HEK293 (cell line): ENCODE measurements around the gene ARSH.

ENCODE experiments used
- CTCF ChIA-PET: fragments of 350-600 bp; formaldehyde crosslinking; extraction: SDS; loops from one replicate; lab custom pipeline; 2021; ENCODE audit warnings: antibody characterized with exemption; lab: Yijun Ruan, JAX
- POLR2A ChIA-PET: fragments of 300-600 bp; formaldehyde crosslinking; extraction: SDS; loops from one replicate; lab custom pipeline; 2020; ENCODE audit warnings: antibody characterized with exemption, inconsistent platforms; lab: Yijun Ruan, JAX
- H3K27ac ChIP-seq: fragments of 200-500 bp; sonication (Bioruptor generic); 2 replicates; pipeline ENCODE4 v1.5.1; 2014; ENCODE audit warnings: low read depth, low read length, control low read depth, inconsistent platforms; ENCODE audit errors: extremely low read depth
- H3K36me3 ChIP-seq, 2 experiments: fragments of 200-500 bp in 1 of 2; sonication (Bioruptor generic) in 1 of 2; 1 replicate in 1 of 2; 2 replicates in 1 of 2; pipeline ENCODE4 v1.5.1; 2014 to 2017; ENCODE audit warnings: inconsistent platforms in 2 of 2, low read length in 2 of 2; ENCODE audit not compliant: control insufficient read depth in 2 of 2, insufficient read depth in 1 of 2
- H3K4me1 ChIP-seq: fragments of 200-500 bp; sonication (Bioruptor generic); 2 replicates; pipeline ENCODE4 v1.5.1; 2014; ENCODE audit warnings: mild to moderate bottlenecking, low read length, inconsistent platforms; ENCODE audit not compliant: control insufficient read depth, insufficient read depth
- H3K4me3 ChIP-seq: 2 replicates; pipeline ENCODE4 v1.5.1; 2011; ENCODE audit warnings: low read depth, mild to moderate bottlenecking, control low read depth, low read length, moderate library complexity
- H3K9me3 ChIP-seq: fragments of 200-500 bp; sonication (Bioruptor generic); 2 replicates; pipeline ENCODE4 v1.5.1; 2014; ENCODE audit warnings: low read depth, low read length, inconsistent platforms; ENCODE audit not compliant: control insufficient read depth, insufficient read depth
- BCL6B ChIP-seq: fragments of 450-650 bp; formaldehyde crosslinking; IDR thresholded peaks from 2 replicates; pipeline ENCODE4 v1.5.1; 2017; ENCODE audit warnings: missing biosample characterization, missing genetic modification characterization
- EGR2 ChIP-seq: fragments of 450-650 bp; formaldehyde crosslinking; IDR thresholded peaks from 2 replicates; pipeline ENCODE4 v1.5.1; 2016; ENCODE audit warnings: low read depth, missing biosample characterization, missing genetic modification characterization
- HOXD13 ChIP-seq: sonication (generic); formaldehyde crosslinking; IDR thresholded peaks from 2 replicates; pipeline ENCODE4 v1.8.0; 2022; ENCODE audit warnings: missing genetic modification reagents, borderline replicate concordance
- KLF7 ChIP-seq: fragments of 450-650 bp; formaldehyde crosslinking; IDR thresholded peaks from 2 replicates; pipeline ENCODE4 v1.5.1; 2016; ENCODE audit warnings: missing biosample characterization, missing genetic modification characterization, borderline replicate concordance
- REPIN1 ChIP-seq: fragments of 450-650 bp; formaldehyde crosslinking; IDR thresholded peaks from 2 replicates; pipeline ENCODE4 v1.5.1; 2017; ENCODE audit warnings: missing biosample characterization, missing genetic modification characterization, low read depth
- SCRT2 ChIP-seq: fragments of 450-650 bp; formaldehyde crosslinking; IDR thresholded peaks from 2 replicates; pipeline ENCODE4 v1.5.1; 2016; ENCODE audit warnings: missing biosample characterization, missing genetic modification characterization
- SETDB1 ChIP-seq: IDR thresholded peaks from one replicate; pipeline ENCODE4 v1.6.1; 2017; ENCODE audit warnings: mild to moderate bottlenecking, low read length, moderate library complexity, mixed read lengths; ENCODE audit not compliant: insufficient read length
- SP3 ChIP-seq: fragments of 450-650 bp; formaldehyde crosslinking; IDR thresholded peaks from 2 replicates; pipeline ENCODE4 v1.5.1; 2016; ENCODE audit warnings: missing biosample characterization, missing genetic modification characterization
- ZBTB21 ChIP-seq: fragments of 450-650 bp; formaldehyde crosslinking; IDR thresholded peaks from 2 replicates; pipeline ENCODE4 v1.5.1; 2017; ENCODE audit warnings: missing biosample characterization, missing genetic modification characterization
- ZFP37 ChIP-seq: fragments of 450-650 bp; formaldehyde crosslinking; IDR thresholded peaks from 2 replicates; pipeline ENCODE4 v1.5.1; 2016; ENCODE audit warnings: missing biosample characterization, missing genetic modification characterization
- ZNF133 ChIP-seq: fragments of 450-650 bp; formaldehyde crosslinking; IDR thresholded peaks from 2 replicates; pipeline ENCODE4 v1.5.1; 2016; ENCODE audit warnings: missing biosample characterization, missing genetic modification characterization
- ZNF138 ChIP-seq: fragments of 450-650 bp; formaldehyde crosslinking; IDR thresholded peaks from 2 replicates; pipeline ENCODE4 v1.5.1; 2016; ENCODE audit warnings: missing biosample characterization, missing genetic modification characterization, borderline replicate concordance
- ZNF175 ChIP-seq: fragments of 450-650 bp; formaldehyde crosslinking; IDR thresholded peaks from 2 replicates; pipeline ENCODE4 v1.5.1; 2016; ENCODE audit warnings: missing biosample characterization, missing genetic modification characterization
- ZNF184 ChIP-seq: fragments of 450-650 bp; IDR thresholded peaks from 2 replicates; pipeline ENCODE4 v1.5.1; 2018; ENCODE audit warnings: missing biosample characterization, mild to moderate bottlenecking, missing genetic modification characterization
- ZNF202 ChIP-seq: fragments of 450-650 bp; formaldehyde crosslinking; IDR thresholded peaks from 2 replicates; pipeline ENCODE4 v1.5.1; 2016; ENCODE audit warnings: missing biosample characterization, missing genetic modification characterization, borderline replicate concordance
- ZNF239 ChIP-seq: fragments of 450-650 bp; formaldehyde crosslinking; IDR thresholded peaks from 2 replicates; pipeline ENCODE4 v1.5.1; 2016; ENCODE audit warnings: missing biosample characterization, missing genetic modification characterization
- ZNF292 ChIP-seq: fragments of 450-650 bp; formaldehyde crosslinking; IDR thresholded peaks from 2 replicates; pipeline ENCODE4 v1.5.1; 2016; ENCODE audit warnings: low read depth, missing biosample characterization, missing genetic modification characterization, borderline replicate concordance
- ZNF37A ChIP-seq: fragments of 450-650 bp; IDR thresholded peaks from 2 replicates; pipeline ENCODE4 v1.5.1; 2018; ENCODE audit warnings: missing biosample characterization, missing genetic modification characterization
- ZNF423 ChIP-seq: fragments of 450-650 bp; formaldehyde crosslinking; IDR thresholded peaks from 2 replicates; pipeline ENCODE4 v1.5.1; 2016; ENCODE audit warnings: missing biosample characterization, missing genetic modification characterization
- ZNF514 ChIP-seq: fragments of 450-650 bp; formaldehyde crosslinking; IDR thresholded peaks from 2 replicates; pipeline ENCODE4 v1.5.1; 2016; ENCODE audit warnings: missing biosample characterization, missing genetic modification characterization
- ZNF548 ChIP-seq: fragments of 450-650 bp; formaldehyde crosslinking; IDR thresholded peaks from 2 replicates; pipeline ENCODE4 v1.5.1; 2016; ENCODE audit warnings: missing biosample characterization, missing genetic modification characterization
- ZNF626 ChIP-seq: fragments of 450-650 bp; sonication (Bioruptor Pico); formaldehyde crosslinking; IDR thresholded peaks from 2 replicates; pipeline ENCODE4 v1.5.1; 2018; ENCODE audit warnings: missing biosample characterization, missing genetic modification characterization, inconsistent platforms
- ZNF629 ChIP-seq: fragments of 450-650 bp; formaldehyde crosslinking; IDR thresholded peaks from 2 replicates; pipeline ENCODE4 v1.5.1; 2017; ENCODE audit warnings: missing biosample characterization, missing genetic modification characterization
- ZNF670 ChIP-seq: fragments of 450-650 bp; formaldehyde crosslinking; IDR thresholded peaks from 2 replicates; pipeline ENCODE4 v1.5.1; 2016; ENCODE audit warnings: missing biosample characterization, missing genetic modification characterization, low read depth
- ZNF677 ChIP-seq: fragments of 450-650 bp; IDR thresholded peaks from 2 replicates; pipeline ENCODE4 v1.5.0; 2018; ENCODE audit warnings: missing biosample characterization, mild to moderate bottlenecking, missing genetic modification characterization, moderate library complexity
- ZNF701 ChIP-seq: fragments of 450-650 bp; formaldehyde crosslinking; IDR thresholded peaks from 2 replicates; pipeline ENCODE4 v1.5.1; 2016; ENCODE audit warnings: missing biosample characterization, missing genetic modification characterization
- ZNF76 ChIP-seq: fragments of 450-650 bp; formaldehyde crosslinking; IDR thresholded peaks from 2 replicates; pipeline ENCODE4; 2016; ENCODE audit warnings: low read depth, missing biosample characterization, missing genetic modification characterization, borderline replicate concordance
- ZNF776 ChIP-seq: fragments of 450-650 bp; formaldehyde crosslinking; IDR thresholded peaks from 2 replicates; pipeline ENCODE4 v1.5.0; 2017; ENCODE audit warnings: missing biosample characterization, missing genetic modification characterization, borderline replicate concordance
- ZNF843 ChIP-seq: fragments of 450-650 bp; formaldehyde crosslinking; IDR thresholded peaks from 2 replicates; pipeline ENCODE4 v1.5.1; 2016; ENCODE audit warnings: missing biosample characterization, missing genetic modification characterization
- ZSCAN23 ChIP-seq: fragments of 450-650 bp; formaldehyde crosslinking; IDR thresholded peaks from 2 replicates; pipeline ENCODE4 v1.5.1; 2016; ENCODE audit warnings: missing biosample characterization, missing genetic modification characterization
- TF ChIP-seq, protein P1 (sequence below): fragments of 450-650 bp; formaldehyde crosslinking; IDR thresholded peaks from 2 replicates; pipeline ENCODE4 v1.5.1; 2016; ENCODE audit warnings: missing biosample characterization, missing genetic modification characterization
- TF ChIP-seq, protein P2 (sequence below): fragments of 450-650 bp; IDR thresholded peaks from 2 replicates; pipeline ENCODE4 v1.5.1; 2018; ENCODE audit warnings: missing biosample characterization, mild to moderate bottlenecking, missing genetic modification characterization

ARSH gene

GRCh38 chrX:3029129-3029528 is 22.8 kb downstream of the ARSH start:
- POLR2A ChIA-PET, result no interaction called here
- H3K4me1 ChIP-seq, result no peaks in the 10 kb centered on the region
- H3K4me3 ChIP-seq, result no peak overlapping the region
- TF ChIP-seq ZNF202, result no peak
- no peak for TF ChIP-seq ZNF292 (tag by site-specific recombination)
- no peak for TF ChIP-seq ZNF37A
- TF ChIP-seq ZNF626 (tag by site-specific recombination), result no peak
- no peak for TF ChIP-seq ZNF843 (tag by site-specific recombination)
- TF ChIP-seq ZNF423 (tag by site-specific recombination), result no peak
- TF ChIP-seq SP3 (tag by site-specific recombination), result no peak
- no peak for TF ChIP-seq ZNF239 (tag by site-specific recombination)
- TF ChIP-seq ZNF175 (tag by site-specific recombination), result no peak
- TF ChIP-seq ZNF133 (tag by site-specific recombination), result no peak
- no peak for TF ChIP-seq KLF7 (tag by site-specific recombination)
- TF ChIP-seq, protein P1, sequence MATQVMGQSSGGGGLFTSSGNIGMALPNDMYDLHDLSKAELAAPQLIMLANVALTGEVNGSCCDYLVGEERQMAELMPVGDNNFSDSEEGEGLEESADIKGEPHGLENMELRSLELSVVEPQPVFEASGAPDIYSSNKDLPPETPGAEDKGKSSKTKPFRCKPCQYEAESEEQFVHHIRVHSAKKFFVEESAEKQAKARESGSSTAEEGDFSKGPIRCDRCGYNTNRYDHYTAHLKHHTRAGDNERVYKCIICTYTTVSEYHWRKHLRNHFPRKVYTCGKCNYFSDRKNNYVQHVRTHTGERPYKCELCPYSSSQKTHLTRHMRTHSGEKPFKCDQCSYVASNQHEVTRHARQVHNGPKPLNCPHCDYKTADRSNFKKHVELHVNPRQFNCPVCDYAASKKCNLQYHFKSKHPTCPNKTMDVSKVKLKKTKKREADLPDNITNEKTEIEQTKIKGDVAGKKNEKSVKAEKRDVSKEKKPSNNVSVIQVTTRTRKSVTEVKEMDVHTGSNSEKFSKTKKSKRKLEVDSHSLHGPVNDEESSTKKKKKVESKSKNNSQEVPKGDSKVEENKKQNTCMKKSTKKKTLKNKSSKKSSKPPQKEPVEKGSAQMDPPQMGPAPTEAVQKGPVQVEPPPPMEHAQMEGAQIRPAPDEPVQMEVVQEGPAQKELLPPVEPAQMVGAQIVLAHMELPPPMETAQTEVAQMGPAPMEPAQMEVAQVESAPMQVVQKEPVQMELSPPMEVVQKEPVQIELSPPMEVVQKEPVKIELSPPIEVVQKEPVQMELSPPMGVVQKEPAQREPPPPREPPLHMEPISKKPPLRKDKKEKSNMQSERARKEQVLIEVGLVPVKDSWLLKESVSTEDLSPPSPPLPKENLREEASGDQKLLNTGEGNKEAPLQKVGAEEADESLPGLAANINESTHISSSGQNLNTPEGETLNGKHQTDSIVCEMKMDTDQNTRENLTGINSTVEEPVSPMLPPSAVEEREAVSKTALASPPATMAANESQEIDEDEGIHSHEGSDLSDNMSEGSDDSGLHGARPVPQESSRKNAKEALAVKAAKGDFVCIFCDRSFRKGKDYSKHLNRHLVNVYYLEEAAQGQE, result no peak
- TF ChIP-seq HOXD13 (CRISPR knock-in tag), result no peak
- TF ChIP-seq ZNF548 (tag by site-specific recombination), result no peak
- no peak for TF ChIP-seq ZBTB21
- no peak for TF ChIP-seq ZNF76 (tag by site-specific recombination)
- no peak for TF ChIP-seq SETDB1
- TF ChIP-seq ZNF701 (tag by site-specific recombination), result no peak
- CTCF ChIA-PET, result no interaction called here
- H3K27ac ChIP-seq, result no peak overlapping the region
- no peaks in the 10 kb centered on the region for H3K9me3 ChIP-seq
- H3K36me3 ChIP-seq, result no peaks in the 10 kb centered on the region

DNA sequence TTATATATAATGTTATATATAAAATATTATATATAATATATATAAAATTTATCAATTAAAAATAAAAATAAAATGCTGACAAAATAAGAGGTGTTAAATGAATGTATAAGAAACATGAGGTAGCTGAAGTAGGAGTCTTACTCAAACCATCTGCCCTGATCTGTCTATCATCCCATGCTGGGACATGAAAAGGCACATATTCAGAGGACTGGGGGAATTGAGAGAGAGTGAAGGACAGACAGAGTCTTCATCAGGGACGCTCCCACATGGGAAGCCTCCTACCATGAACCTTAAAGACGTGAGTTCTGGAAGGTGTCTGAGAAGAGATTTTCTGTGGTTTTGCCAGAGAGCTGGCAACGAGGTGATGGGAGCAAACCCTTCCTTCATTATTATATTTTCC is 30.9 kb downstream of the ARSH start:
- Histone ChIP-seq H3K4me1 (no peaks in the 10 kb centered on the region), H3K4me3 (no peak overlapping the region), H3K36me3 (no peaks in the 10 kb centered on the region), H3K9me3 (no peaks in the 10 kb centered on the region), H3K27ac (no peak overlapping the region)
- POLR2A ChIA-PET, result no interaction called here
- CTCF ChIA-PET, result no interaction called here
- no peak for TF ChIP-seq ZNF184 (tag by site-specific recombination)
- no peak for TF ChIP-seq ZNF843 (tag by site-specific recombination)
- no peak for TF ChIP-seq ZNF629 (tag by site-specific recombination)
- TF ChIP-seq, protein P2, sequence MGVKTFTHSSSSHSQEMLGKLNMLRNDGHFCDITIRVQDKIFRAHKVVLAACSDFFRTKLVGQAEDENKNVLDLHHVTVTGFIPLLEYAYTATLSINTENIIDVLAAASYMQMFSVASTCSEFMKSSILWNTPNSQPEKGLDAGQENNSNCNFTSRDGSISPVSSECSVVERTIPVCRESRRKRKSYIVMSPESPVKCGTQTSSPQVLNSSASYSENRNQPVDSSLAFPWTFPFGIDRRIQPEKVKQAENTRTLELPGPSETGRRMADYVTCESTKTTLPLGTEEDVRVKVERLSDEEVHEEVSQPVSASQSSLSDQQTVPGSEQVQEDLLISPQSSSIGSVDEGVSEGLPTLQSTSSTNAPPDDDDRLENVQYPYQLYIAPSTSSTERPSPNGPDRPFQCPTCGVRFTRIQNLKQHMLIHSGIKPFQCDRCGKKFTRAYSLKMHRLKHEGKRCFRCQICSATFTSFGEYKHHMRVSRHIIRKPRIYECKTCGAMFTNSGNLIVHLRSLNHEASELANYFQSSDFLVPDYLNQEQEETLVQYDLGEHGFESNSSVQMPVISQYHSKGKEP (tag by site-specific recombination), result no peak
- TF ChIP-seq ZNF138 (tag by site-specific recombination), result no peak
- no peak for TF ChIP-seq REPIN1 (tag by site-specific recombination)
- TF ChIP-seq SCRT2, result no peak
- no peak for TF ChIP-seq ZNF776 (tag by site-specific recombination)
- TF ChIP-seq ZSCAN23, result no peak
- no peak for TF ChIP-seq ZNF514 (tag by site-specific recombination)
- no peak for TF ChIP-seq ZNF670 (tag by site-specific recombination)
- no peak for TF ChIP-seq ZFP37 (tag by site-specific recombination)
- no peak for TF ChIP-seq BCL6B (tag by site-specific recombination)
- TF ChIP-seq EGR2 (tag by site-specific recombination), result no peak
- no peak for TF ChIP-seq ZNF677 (tag by site-specific recombination)
